ENCODE data around the gene ARHGEF9. TPM values are rescaled to one million over a fixed set of nuclear protein-coding genes. Genes with fewer than 3 reads are reported as not detected.

The ARHGEF9 gene
- polyA plus RNA-seq, 2 of the 4 experiments (the other 2 are of a cell fraction) = 6.8 to 15.4 TPM

GRCh38 chrX:63817696-63818095 lies 32.7 kb upstream of the ARHGEF9 start:
- DNase-seq (ENCODE audit: low read depth in 1 of 2, low spot score in 1 of 2) = no peak
- ATAC-seq = no peak
- Histone ChIP-seq H3K27ac (no peak overlapping the region), H3K4me2 (no peak overlapping the region), H3K4me3 (no peak overlapping the region), H3K4me1 (no peaks in the 10 kb centered on the region), H3K9me3 (no peaks in the 10 kb centered on the region)
- TF ChIP-seq MYC (IDR thresholded peaks at IDR 0.05; ENCODE audit: borderline replicate concordance, low read length) = no peak
- TF ChIP-seq PHF8 (IDR thresholded peaks at IDR 0.05; ENCODE audit: borderline replicate concordance, low read depth) = no peak
- TF ChIP-seq ZSCAN20 (CRISPR knock-in tag; IDR thresholded peaks at IDR 0.05) = no peak
- ChIA-PET POLR2A (no interaction called here), CTCF (no interaction called here)
- FAIRE-seq = no peak
- 0% methylated on average over 2 of the region's 4 CpGs for whole genome bisulfite sequencing (ENCODE audit: missing lambda C conversion rate)

GRCh38 chrX:63812823-63813222 lies 27.8 kb upstream of the ARHGEF9 start:
- POLR2A ChIA-PET = no interaction called here
- H3K4me3 ChIP-seq = no peak overlapping the region
- H3K9me3 ChIP-seq = no peaks in the 10 kb centered on the region
- FAIRE-seq = no peak
- no peak overlapping the region for H3K4me2 ChIP-seq
- WGBS (ENCODE audit: missing lambda C conversion rate) = 25% methylated on average over 5 of the region's 5 CpGs
- TF ChIP-seq MAZ (IDR thresholded peaks at IDR 0.05; ENCODE audit: borderline replicate concordance, low read depth, low read length) (no peak), HOXB5 (CRISPR knock-in tag; IDR thresholded peaks at IDR 0.05) (no peak), MAFK (IDR thresholded peaks at IDR 0.05; ENCODE audit: partially characterized antibody) (peak; percentile 80), CHD4 (IDR thresholded peaks at IDR 0.05; ENCODE audit: borderline replicate concordance) (no peak)
- no peak overlapping the region for H3K27ac ChIP-seq
- DNase-seq (ENCODE audit: low read depth in 1 of 2, low spot score in 1 of 2) = no peak
- H3K4me1 ChIP-seq = no peaks in the 10 kb centered on the region
- ATAC-seq = no peak
- CTCF ChIA-PET = interaction anchor here (0.6 kb wide), 1 partner anchor 439 kb away, joined by 3 read pairs; no protein-coding TSS in a partner anchor

GRCh38 chrX:63810746-63811145 lies 25.7 kb upstream of the ARHGEF9 start:
- H3K4me3 ChIP-seq = no peak overlapping the region
- 16% methylated on average over 2 of the region's 2 CpGs for WGBS (ENCODE audit: missing lambda C conversion rate)
- H3K27ac ChIP-seq = no peak overlapping the region
- TF ChIP-seq EP300 (IDR thresholded peaks at IDR 0.05) = no peak
- no peak for TF ChIP-seq FOSL2 (IDR thresholded peaks at IDR 0.05)
- no peak for TF ChIP-seq FOSL2 (CRISPR knock-in tag; IDR thresholded peaks at IDR 0.05)
- TF ChIP-seq, protein P1, sequence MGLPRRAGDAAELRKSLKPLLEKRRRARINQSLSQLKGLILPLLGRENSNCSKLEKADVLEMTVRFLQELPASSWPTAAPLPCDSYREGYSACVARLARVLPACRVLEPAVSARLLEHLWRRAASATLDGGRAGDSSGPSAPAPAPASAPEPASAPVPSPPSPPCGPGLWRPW (IDR thresholded peaks at IDR 0.05) = no peak
- no peak for TF ChIP-seq NR3C1 (IDR thresholded peaks at IDR 0.05)
- no peak for TF ChIP-seq TP53 (CRISPR knock-in tag; IDR thresholded peaks at IDR 0.05)
- TF ChIP-seq, protein P2, sequence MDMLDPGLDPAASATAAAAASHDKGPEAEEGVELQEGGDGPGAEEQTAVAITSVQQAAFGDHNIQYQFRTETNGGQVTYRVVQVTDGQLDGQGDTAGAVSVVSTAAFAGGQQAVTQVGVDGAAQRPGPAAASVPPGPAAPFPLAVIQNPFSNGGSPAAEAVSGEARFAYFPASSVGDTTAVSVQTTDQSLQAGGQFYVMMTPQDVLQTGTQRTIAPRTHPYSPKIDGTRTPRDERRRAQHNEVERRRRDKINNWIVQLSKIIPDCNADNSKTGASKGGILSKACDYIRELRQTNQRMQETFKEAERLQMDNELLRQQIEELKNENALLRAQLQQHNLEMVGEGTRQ (IDR thresholded peaks at IDR 0.05) = no peak
- TF ChIP-seq EHMT2 (IDR thresholded peaks at IDR 0.05; ENCODE audit: low read depth) = no peak
- TF ChIP-seq EHF (CRISPR knock-in tag; IDR thresholded peaks at IDR 0.05) = no peak
- TF ChIP-seq FOSB (CRISPR knock-in tag; IDR thresholded peaks at IDR 0.05) = no peak
- TF ChIP-seq TFCP2L1 (CRISPR knock-in tag; IDR thresholded peaks at IDR 0.05) = no peak
- TF ChIP-seq ZNF302 (CRISPR knock-in tag; IDR thresholded peaks at IDR 0.05) = no peak
- TF ChIP-seq E2F6 (IDR thresholded peaks at IDR 0.05; ENCODE audit: borderline replicate concordance, low read depth) = no peak
- TF ChIP-seq, protein P3, sequence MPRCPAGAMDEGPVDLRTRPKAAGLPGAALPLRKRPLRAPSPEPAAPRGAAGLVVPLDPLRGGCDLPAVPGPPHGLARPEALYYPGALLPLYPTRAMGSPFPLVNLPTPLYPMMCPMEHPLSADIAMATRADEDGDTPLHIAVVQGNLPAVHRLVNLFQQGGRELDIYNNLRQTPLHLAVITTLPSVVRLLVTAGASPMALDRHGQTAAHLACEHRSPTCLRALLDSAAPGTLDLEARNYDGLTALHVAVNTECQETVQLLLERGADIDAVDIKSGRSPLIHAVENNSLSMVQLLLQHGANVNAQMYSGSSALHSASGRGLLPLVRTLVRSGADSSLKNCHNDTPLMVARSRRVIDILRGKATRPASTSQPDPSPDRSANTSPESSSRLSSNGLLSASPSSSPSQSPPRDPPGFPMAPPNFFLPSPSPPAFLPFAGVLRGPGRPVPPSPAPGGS (IDR thresholded peaks at IDR 0.05) = no peak
- no peak for TF ChIP-seq KDM5A (IDR thresholded peaks at IDR 0.05)
- TF ChIP-seq ZSCAN20 (CRISPR knock-in tag; IDR thresholded peaks at IDR 0.05) = no peak
- DNase-seq (ENCODE audit: low read depth in 1 of 2, low spot score in 1 of 2) (no peak), ATAC-seq (no peak), FAIRE-seq (no peak)
- no peak overlapping the region for H3K4me2 ChIP-seq
- ChIA-PET CTCF (no interaction called here), POLR2A (no interaction called here)
- H3K9me3 ChIP-seq = no peaks in the 10 kb centered on the region
- H3K4me1 ChIP-seq = no peaks in the 10 kb centered on the region
